IMR-90 (cell line): ENCODE measurements around the gene ZNF579. TPM values are rescaled to one million over a fixed set of nuclear protein-coding genes. Genes with fewer than 3 reads are reported as not detected.

Experiments used
- ATAC-seq: fragments of 200-7000 bp; cut with Tn5 transposase; 2 replicates; pipeline ENCODE4 v1.9.1; 2020; ENCODE audit warnings: low read depth, mild to moderate bottlenecking, moderate library complexity
- BruUV-seq: library from RNA; stranded (reverse); fragments of 400-500 nt; replicated peaks from 2 replicates; lab custom pipeline; 2021; lab: Mats Ljungman, UMichigan
- CTCF ChIA-PET: fragments of 300-600 bp; formaldehyde crosslinking; extraction: SDS; loops from one replicate; lab custom pipeline; 2021; ENCODE audit warnings: antibody characterized with exemption; lab: Yijun Ruan, JAX
- POLR2A ChIA-PET: fragments of 300-600 bp; sonication (Branson Sonifier 250); formaldehyde crosslinking; loops from one replicate; lab custom pipeline; 2022; ENCODE audit warnings: antibody characterized with exemption; ENCODE audit not compliant: unreplicated experiment; lab: Charles Lee
- DNase-seq: peaks from one replicate; pipeline ENCODE4 v3.0.0; 2013
- H2AFZ ChIP-seq: replicated peaks from 2 replicates; pipeline ENCODE3; 2013; ENCODE audit warnings: low read length, mild to moderate bottlenecking; ENCODE audit not compliant: poor library complexity
- H2AK5ac ChIP-seq: 2 replicates; pipeline ENCODE4 v1.6.1; 2013; ENCODE audit warnings: low read depth, low read length, inconsistent platforms
- H2AK9ac ChIP-seq: replicated peaks from 2 replicates; pipeline ENCODE3; 2013; ENCODE audit warnings: mild to moderate bottlenecking, low read depth, low read length, moderate library complexity; ENCODE audit not compliant: poor library complexity
- H2BK120ac ChIP-seq: 2 replicates; pipeline ENCODE4 v1.6.1; 2013; ENCODE audit warnings: low read depth, low read length, inconsistent platforms
- H2BK15ac ChIP-seq: 3 replicates; pipeline ENCODE4 v1.6.1; 2013; ENCODE audit warnings: low read depth, low read length, inconsistent platforms
- H2BK20ac ChIP-seq: 2 replicates; pipeline ENCODE4 v1.6.1; 2013; ENCODE audit warnings: low read depth, mild to moderate bottlenecking, inconsistent platforms, low read length, moderate library complexity
- H2BK5ac ChIP-seq: 2 replicates; pipeline ENCODE4 v1.6.1; 2013; ENCODE audit warnings: mild to moderate bottlenecking, low read depth, low read length, inconsistent platforms; ENCODE audit not compliant: poor library complexity, severe bottlenecking
- H3K14ac ChIP-seq: replicated peaks from 2 replicates; pipeline ENCODE4 v1.6.1; 2013; ENCODE audit warnings: low read depth, low read length, inconsistent platforms
- H3K18ac ChIP-seq: 2 replicates; pipeline ENCODE4 v1.6.1; 2013; ENCODE audit warnings: low read depth, low read length, control low read depth
- H3K23ac ChIP-seq: 2 replicates; pipeline ENCODE4 v1.6.1; 2013; ENCODE audit warnings: low read depth, low read length, inconsistent platforms
- H3K27ac ChIP-seq: 2 replicates; pipeline ENCODE4 v1.5.1; 2013; ENCODE audit warnings: mild to moderate bottlenecking, control low read depth, low read length; ENCODE audit not compliant: insufficient read depth
- H3K27me3 ChIP-seq: 2 replicates; pipeline ENCODE4 v1.6.1; 2013; ENCODE audit warnings: low read length; ENCODE audit not compliant: control insufficient read depth, insufficient read depth
- H3K36me3 ChIP-seq: 2 replicates; pipeline ENCODE4 v1.6.1; 2013; ENCODE audit warnings: low read length, mixed read lengths; ENCODE audit not compliant: control insufficient read depth, insufficient read depth
- H3K4ac ChIP-seq: 2 replicates; pipeline ENCODE4 v1.6.1; 2013; ENCODE audit warnings: low read depth, low read length, inconsistent platforms
- H3K4me1 ChIP-seq: 2 replicates; pipeline ENCODE4 v1.6.1; 2013; ENCODE audit warnings: low read length, mixed read lengths; ENCODE audit not compliant: control insufficient read depth, insufficient read depth
- H3K4me2 ChIP-seq: 2 replicates; pipeline ENCODE4 v1.6.1; 2013; ENCODE audit warnings: low read depth, mild to moderate bottlenecking, control low read depth, low read length, moderate library complexity
- H3K4me3 ChIP-seq: 2 replicates; pipeline ENCODE4 v1.5.1; 2013; ENCODE audit warnings: low read depth, mild to moderate bottlenecking, control low read depth, low read length, moderate library complexity; ENCODE audit not compliant: insufficient read depth
- H3K56ac ChIP-seq: 2 replicates; pipeline ENCODE4 v1.6.1; 2013; ENCODE audit warnings: low read length, inconsistent platforms; ENCODE audit not compliant: insufficient read depth; ENCODE audit errors: extremely low read depth
- H3K79me1 ChIP-seq, 2 experiments: 2 replicates each; pipeline ENCODE4 v1.6.1; 2013; ENCODE audit warnings: low read length in 2 of 2, inconsistent platforms in 1 of 2, low read depth in 1 of 2
- H3K9ac ChIP-seq: 2 replicates; pipeline ENCODE4 v1.6.1; 2013; ENCODE audit warnings: low read depth, low read length, control low read depth
- H3K9me1 ChIP-seq: 2 replicates; pipeline ENCODE4 v1.6.1; 2013; ENCODE audit warnings: low read length, inconsistent platforms; ENCODE audit not compliant: insufficient read depth
- H3K9me3 ChIP-seq: 2 replicates; pipeline ENCODE4 v1.6.1; 2013; ENCODE audit warnings: low read length; ENCODE audit not compliant: control insufficient read depth, insufficient read depth
- H4K20me1 ChIP-seq: 2 replicates; pipeline ENCODE4 v1.6.1; 2013; ENCODE audit warnings: low read length, inconsistent platforms; ENCODE audit not compliant: insufficient read depth
- H4K5ac ChIP-seq: 2 replicates; pipeline ENCODE4 v1.6.1; 2013; ENCODE audit warnings: mild to moderate bottlenecking, low read depth, low read length, control low read depth
- H4K8ac ChIP-seq, 2 experiments: 2 replicates each; pipeline ENCODE4 v1.6.1; 2013; ENCODE audit warnings: low read depth in 2 of 2, low read length in 2 of 2, control low read depth in 1 of 2, inconsistent platforms in 1 of 2
- H4K91ac ChIP-seq: 2 replicates; pipeline ENCODE4 v1.6.1; 2013; ENCODE audit warnings: low read depth, low read length, inconsistent platforms; ENCODE audit not compliant: insufficient read depth
- CEBPB ChIP-seq: IDR thresholded peaks from 2 replicates; pipeline ENCODE4 v1.6.1; 2012; ENCODE audit warnings: low read depth, low read length, improper control_type of control experiment
- MAFK ChIP-seq: IDR thresholded peaks from 2 replicates; pipeline ENCODE4 v1.6.1; 2012; ENCODE audit warnings: low read depth, low read length, improper control_type of control experiment
- WGBS, 2 experiments: methylation state at CpG; one replicate each; pipeline versions ENCODE4 v1.1.5 to v1.1.7; 2013; ENCODE audit warnings: missing lambda C conversion rate in 2 of 2; ENCODE audit not compliant: insufficient read length in 1 of 2; ENCODE audit errors: extremely low coverage in 2 of 2; 5-methylcytosine and 5-hydroxymethylcytosine counted together
- dilution Hi-C: fragments of 300-500 bp; cut with HindIII; formaldehyde crosslinking; loops from one replicate; pipeline ENCODE4 v1.14.3; 2018; ENCODE audit warnings: low sequenced_read_pairs; ENCODE audit not compliant: unreplicated experiment
- in situ Hi-C: fragments of 300-500 bp; cut with MboI; formaldehyde crosslinking; loops from 3 replicates; pipeline ENCODE4 v1.14.3; 2019; ENCODE audit warnings: low sequenced_read_pairs, inconsistent platforms, mixed read lengths
- intact Hi-C: fragments of 100-400 bp; cut with micrococcal nuclease; formaldehyde crosslinking; loops from 2 replicates; pipeline ENCODE4 v1.10.0; 2022
- polyA plus RNA-seq, 3 experiments: library from polyadenylated mRNA; depleted of rRNA; stranded (reverse); fragments of >200 nt; gene quantifications; 2 replicates each; pipeline ENCODE4 v1.2.3, GENCODE V29; 2012; ENCODE audit warnings: low replicate concordance in 1 of 3
- total RNA-seq: library from RNA; depleted of rRNA; stranded (reverse); fragments of >200 nt; gene quantifications from 2 replicates; pipeline ENCODE4 v1.2.3, GENCODE V29; 2012

ZNF579 gene
- total and polyA plus RNA-seq, 2 of the 4 experiments (the other 2 are of a cell fraction) = 0.54 to 9.0 TPM

DNA sequence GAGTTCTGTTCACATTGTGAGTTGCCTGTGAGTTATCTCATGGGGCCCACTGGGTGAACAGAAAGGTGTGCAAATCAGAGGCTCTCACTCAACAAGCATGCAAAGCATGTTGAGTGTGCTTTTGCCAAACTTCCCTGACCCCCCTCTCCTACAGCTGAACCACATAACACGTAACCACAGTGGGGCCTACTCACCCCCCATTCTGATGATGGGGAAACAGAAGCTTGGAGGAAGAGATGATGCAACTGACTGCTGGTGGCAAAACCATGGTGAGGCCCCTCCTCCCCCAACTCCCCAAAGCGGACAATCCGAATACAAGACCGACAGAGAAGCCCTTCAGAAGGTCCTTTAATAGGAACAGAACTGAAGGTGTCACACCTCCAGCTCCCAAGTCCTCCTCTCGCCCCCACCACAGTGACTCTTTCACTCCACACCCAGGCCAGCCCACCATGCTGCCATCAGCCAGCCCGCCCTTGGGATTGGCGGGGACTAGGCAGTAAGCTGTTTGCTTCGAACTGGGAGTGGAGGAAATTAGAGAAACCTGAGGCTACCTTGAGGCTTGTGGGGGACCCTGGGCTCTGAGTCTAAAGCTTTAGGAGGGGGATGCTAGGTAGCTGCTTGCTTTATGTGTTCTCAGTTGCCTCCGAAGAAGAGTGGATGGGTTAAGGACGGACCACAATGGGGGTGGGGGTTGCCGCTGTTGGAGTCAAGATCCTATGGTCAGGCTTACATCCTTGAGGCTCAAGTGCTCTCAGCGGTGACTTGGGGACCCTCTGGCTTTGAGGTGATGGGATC, 40.0 kb upstream of the ZNF579 start:
- DNase-seq = peak; percentile 21
- H2BK120ac ChIP-seq = no peak overlapping the region
- in situ Hi-C loops = no loop called here

More for the DNA sequence above, 40.0 kb upstream of the ZNF579 start:
- intact Hi-C loops (no loop called here), dilution Hi-C loops (no loop called here)
- Histone ChIP-seq H4K8ac (no peak overlapping the region), H2BK5ac (no peak overlapping the region), H3K9me1 (peaks cover 15% of the 10 kb centered on the region; the same call in 1 of the 2 replicates), H2AK9ac (peak overlapping the region; percentile 84), H3K4me3 (no peak overlapping the region), H3K23ac (no peak overlapping the region), H3K4me1 (peaks cover 13% of the 10 kb centered on the region), H4K5ac (no peak overlapping the region), H3K9ac (no peak overlapping the region), H3K56ac (no peak overlapping the region), H3K4me2 (no peak overlapping the region), H3K36me3 (peaks cover 30% of the 10 kb centered on the region), H2AK5ac (no peak overlapping the region; the same call in 1 of the 2 replicates), H2BK20ac (no peak overlapping the region), H2BK15ac (no peak overlapping the region), H3K27ac (no peak overlapping the region), H3K79me1 (peaks cover 15 to 48% of the 10 kb centered on the region in 2 experiments), H2AFZ (peak overlapping the region; percentile 27), H4K91ac (no peak overlapping the region), H3K9me3 (no peaks in the 10 kb centered on the region), H3K18ac (no peak overlapping the region), H3K14ac (no peak overlapping the region), H3K27me3 (no peaks in the 10 kb centered on the region), H4K20me1 (peaks cover 17% of the 10 kb centered on the region; the same call in 1 of the 2 replicates), H3K4ac (no peak overlapping the region; the same call in 1 of the 2 replicates)
- 97% methylated on average over 6 of the region's 12 CpGs; no CpG with 5 or more reads in 1 of the 2 experiments for WGBS, 2 experiments
- BruUV-seq = no TSS peak
- TF ChIP-seq CEBPB = peak; percentile 49; the same call in 1 of the 2 replicates
- no peak for TF ChIP-seq MAFK
- no peak for ATAC-seq
- POLR2A ChIA-PET = no interaction called here
- CTCF ChIA-PET = interaction anchor here (0.9 to 2.4 kb wide), 2 partner anchors 14 to 117 kb away, joined by 3 to 11 read pairs; partner anchors contain the start of gene ZNF865
